Activated naive CD4-positive, alpha-beta T cell treated with anti-CD3 and anti-CD28 coated beads, Interleukin-2, amount 10 ng/mL, durations not matched to agents 5 hours and 36 hours (primary cell): ENCODE measurements around the gene NDUFV2. TPM values are rescaled to one million over a fixed set of nuclear protein-coding genes. Genes with fewer than 3 reads are reported as not detected.

ENCODE experiments used
- total RNA-seq, 2 experiments: library from RNA; stranded (reverse); gene quantifications; one replicate each; pipeline ENCODE4 v1.2.3, GENCODE V29; 2021

The NDUFV2 gene
- 100 to 1,000 TPM; 156 to 157 TPM for total RNA-seq

DNA sequence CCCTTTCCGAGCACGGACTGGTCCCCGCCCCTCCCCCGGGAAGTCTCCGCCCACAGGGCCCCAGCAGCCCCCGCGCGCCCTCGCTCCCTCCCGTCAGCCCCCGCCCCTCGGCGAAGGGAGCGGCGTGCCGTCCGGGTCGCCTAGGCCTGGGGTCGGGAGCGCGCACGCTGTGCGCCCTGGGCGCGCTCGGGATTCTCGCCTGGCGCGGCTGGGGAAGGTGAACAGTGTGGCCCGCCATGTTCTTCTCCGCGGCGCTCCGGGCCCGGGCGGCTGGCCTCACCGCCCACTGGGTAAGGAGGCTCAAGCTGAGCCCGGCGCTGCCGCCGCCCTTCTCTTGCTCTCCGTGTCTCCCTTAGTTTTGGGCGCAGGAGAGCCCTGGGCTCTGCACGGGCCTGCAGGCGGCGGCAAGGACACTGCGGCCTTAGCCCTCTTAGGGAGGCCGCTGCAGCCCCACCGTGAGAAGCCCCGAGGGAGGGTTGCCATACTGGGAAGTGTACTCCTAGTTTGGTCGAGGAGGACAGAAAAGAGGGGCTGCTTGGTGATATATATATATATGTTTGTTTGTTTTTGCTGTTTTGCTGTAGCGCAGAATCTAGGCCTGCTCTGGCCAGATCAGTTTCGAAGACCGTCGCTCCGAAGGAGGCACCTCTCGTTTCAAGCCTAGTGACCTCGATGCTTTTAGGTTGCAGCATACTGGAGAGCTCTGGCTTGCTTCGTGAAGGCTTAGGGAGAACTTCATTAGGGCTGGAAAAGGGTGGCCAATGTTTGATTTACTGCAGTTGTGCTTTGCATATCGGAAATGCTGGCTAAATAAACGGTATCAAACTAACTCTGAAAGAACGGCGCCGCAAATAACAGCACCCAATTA lies at the start of gene NDUFV2:
NDUFV2 (plus strand) TSS at position 192 of the 868 bp plus-strand sequence; CDS start at position 237, 45 bp downstream.

DNA sequence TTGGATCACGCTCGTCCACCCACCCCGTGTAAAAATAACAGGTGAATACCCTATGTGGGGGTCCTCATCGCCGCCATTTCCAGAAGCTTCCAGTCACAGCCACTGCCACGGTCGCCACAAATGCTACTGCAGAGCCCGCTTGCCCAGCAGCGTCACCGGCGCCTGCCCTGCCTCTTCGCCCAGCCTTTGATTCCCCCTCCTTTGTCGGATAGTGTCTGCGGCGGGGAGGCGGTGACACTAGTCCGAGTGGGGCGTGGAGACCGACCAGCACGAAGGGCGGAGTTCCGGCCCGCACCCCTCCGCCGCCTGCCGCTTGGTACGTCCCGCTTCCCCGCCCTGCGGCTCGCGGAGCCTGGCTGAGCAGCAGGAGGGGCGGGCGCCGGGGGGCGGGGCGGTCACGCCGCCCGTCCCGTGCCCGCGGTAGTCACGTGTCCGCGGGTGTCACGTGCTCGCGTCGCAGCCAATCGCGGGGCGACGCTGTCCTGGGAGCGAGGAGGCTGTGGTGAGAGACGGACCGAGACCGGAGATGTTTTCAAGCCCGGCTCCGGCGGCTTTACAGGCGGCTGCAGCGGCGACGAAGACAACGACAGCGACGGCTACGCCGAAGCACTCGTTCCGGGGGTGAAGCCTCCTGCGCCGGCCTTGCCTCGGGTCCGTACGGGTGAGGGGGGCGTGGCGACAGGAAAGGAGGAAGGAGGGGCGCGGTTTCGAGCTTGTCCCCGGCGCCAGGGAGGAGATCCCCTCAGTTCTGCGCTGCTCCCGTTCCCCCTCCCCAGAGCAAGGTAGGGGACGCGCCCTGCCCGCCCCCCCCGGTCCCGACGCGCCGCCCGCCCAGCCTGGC lies 34.0 kb downstream of the NDUFV2 start, which contains the start of gene ANKRD12:
ANKRD12 (plus strand) TSS at position 467 of the 841 bp plus-strand sequence. CDS start 45,652 bp downstream, outside the sequence.

Other genes with a start within 250 kb of the NDUFV2 start
- gene ANKRD12, start 34.1 kb downstream of the NDUFV2 start, total RNA-seq, result 10 to 100 TPM; 91.6 to 93.6 TPM
- gene TWSG1, start 232.1 kb downstream of the NDUFV2 start, total RNA-seq, result 1 to 10 TPM; 6.6 to 7.0 TPM